HL-60 (cell line): ENCODE data around the gene IGFLR1.

Experiments used
- DNase-seq, 2 experiments: peaks; one replicate each; pipeline ENCODE4 v3.0.0-alpha.2; 2010 to 2020; ENCODE audit warnings: low read depth in 1 of 2, low spot score in 1 of 2
- H3K27ac ChIP-seq: fragments of 250-450 bp; sonication (Bioruptor Pico); replicated peaks from 2 replicates; pipeline ENCODE4 v1.5.1; 2020; ENCODE audit warnings: mild to moderate bottlenecking, moderate library complexity
- H3K27me3 ChIP-seq: fragments of 250-450 bp; sonication (Bioruptor Pico); 2 replicates; pipeline ENCODE4 v1.5.1; 2021; ENCODE audit warnings: mild to moderate bottlenecking, moderate library complexity; ENCODE audit not compliant: insufficient read depth, poor library complexity, severe bottlenecking
- H3K4me3 ChIP-seq: replicated peaks from 2 replicates; pipeline ENCODE4 v1.5.1; 2011; ENCODE audit warnings: mild to moderate bottlenecking, control low read depth, low read length; ENCODE audit not compliant: insufficient read depth
- CTCF ChIP-seq: IDR thresholded peaks from one replicate; pipeline ENCODE4 v1.5.1; 2011; ENCODE audit warnings: low read length, control low read depth, inconsistent platforms; ENCODE audit not compliant: insufficient read depth
- GABPA ChIP-seq: IDR thresholded peaks from 2 replicates; pipeline ENCODE4 v1.6.1; 2012; ENCODE audit warnings: low read depth
- POLR2AphosphoS5 ChIP-seq: IDR thresholded peaks from 2 replicates; pipeline ENCODE4 v1.6.1; 2012; ENCODE audit warnings: low read depth
- SPI1 ChIP-seq: IDR thresholded peaks from 2 replicates; pipeline ENCODE4 v1.6.1; 2012; ENCODE audit warnings: low read depth, mild to moderate bottlenecking, borderline replicate concordance
- TF ChIP-seq, protein P1 (sequence below): IDR thresholded peaks from 2 replicates; pipeline ENCODE4 v1.6.1; 2012; ENCODE audit warnings: low read depth; ENCODE audit not compliant: insufficient replicate concordance

The IGFLR1 gene

DNA sequence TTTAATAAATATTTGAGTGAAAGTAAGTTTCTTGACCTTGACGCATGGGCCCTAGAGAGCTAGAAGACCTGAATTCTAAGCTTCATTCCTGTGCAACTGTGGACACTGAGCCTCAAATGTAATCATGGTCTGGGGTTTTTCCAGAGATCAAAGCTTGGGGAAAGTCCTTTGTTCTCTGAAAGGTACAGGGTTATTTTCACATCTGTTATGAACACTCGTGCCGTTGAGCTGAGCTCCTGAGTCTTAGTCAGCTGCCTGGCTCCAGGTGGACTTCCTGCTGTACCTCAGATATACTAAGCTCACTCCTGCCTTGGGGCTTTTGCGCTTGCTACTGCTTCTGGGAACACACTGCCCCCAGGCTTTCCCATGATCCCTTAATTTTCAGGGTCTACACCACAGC is 45.4 kb downstream of the IGFLR1 start:
- Histone ChIP-seq H3K4me3 (no peak overlapping the region), H3K27ac (no peak overlapping the region), H3K27me3 (no peaks in the 10 kb centered on the region)
- TF ChIP-seq POLR2AphosphoS5 (no peak), SPI1 (no peak), CTCF (no peak), GABPA (no peak)
- TF ChIP-seq, protein P1, sequence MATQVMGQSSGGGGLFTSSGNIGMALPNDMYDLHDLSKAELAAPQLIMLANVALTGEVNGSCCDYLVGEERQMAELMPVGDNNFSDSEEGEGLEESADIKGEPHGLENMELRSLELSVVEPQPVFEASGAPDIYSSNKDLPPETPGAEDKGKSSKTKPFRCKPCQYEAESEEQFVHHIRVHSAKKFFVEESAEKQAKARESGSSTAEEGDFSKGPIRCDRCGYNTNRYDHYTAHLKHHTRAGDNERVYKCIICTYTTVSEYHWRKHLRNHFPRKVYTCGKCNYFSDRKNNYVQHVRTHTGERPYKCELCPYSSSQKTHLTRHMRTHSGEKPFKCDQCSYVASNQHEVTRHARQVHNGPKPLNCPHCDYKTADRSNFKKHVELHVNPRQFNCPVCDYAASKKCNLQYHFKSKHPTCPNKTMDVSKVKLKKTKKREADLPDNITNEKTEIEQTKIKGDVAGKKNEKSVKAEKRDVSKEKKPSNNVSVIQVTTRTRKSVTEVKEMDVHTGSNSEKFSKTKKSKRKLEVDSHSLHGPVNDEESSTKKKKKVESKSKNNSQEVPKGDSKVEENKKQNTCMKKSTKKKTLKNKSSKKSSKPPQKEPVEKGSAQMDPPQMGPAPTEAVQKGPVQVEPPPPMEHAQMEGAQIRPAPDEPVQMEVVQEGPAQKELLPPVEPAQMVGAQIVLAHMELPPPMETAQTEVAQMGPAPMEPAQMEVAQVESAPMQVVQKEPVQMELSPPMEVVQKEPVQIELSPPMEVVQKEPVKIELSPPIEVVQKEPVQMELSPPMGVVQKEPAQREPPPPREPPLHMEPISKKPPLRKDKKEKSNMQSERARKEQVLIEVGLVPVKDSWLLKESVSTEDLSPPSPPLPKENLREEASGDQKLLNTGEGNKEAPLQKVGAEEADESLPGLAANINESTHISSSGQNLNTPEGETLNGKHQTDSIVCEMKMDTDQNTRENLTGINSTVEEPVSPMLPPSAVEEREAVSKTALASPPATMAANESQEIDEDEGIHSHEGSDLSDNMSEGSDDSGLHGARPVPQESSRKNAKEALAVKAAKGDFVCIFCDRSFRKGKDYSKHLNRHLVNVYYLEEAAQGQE, result no peak
- DNase-seq, result no peak

- Histone ChIP-seq H3K27me3 (no peaks in the 10 kb centered on the region), H3K4me3 (no peak overlapping the region), H3K27ac (no peak overlapping the region)
- TF ChIP-seq, protein P1, result no peak
- TF ChIP-seq CTCF (no peak), POLR2AphosphoS5 (no peak), GABPA (no peak), SPI1 (no peak)
- no peak for DNase-seq
These were observed 46.3 kb downstream of the IGFLR1 start for GRCh38 chr19:35695895-35696422.

- TF ChIP-seq CTCF, result peak; percentile 99
- no peak for TF ChIP-seq GABPA
These were observed 48.2 kb downstream of the IGFLR1 start for GRCh38 chr19:35693835-35694599.

DNA sequence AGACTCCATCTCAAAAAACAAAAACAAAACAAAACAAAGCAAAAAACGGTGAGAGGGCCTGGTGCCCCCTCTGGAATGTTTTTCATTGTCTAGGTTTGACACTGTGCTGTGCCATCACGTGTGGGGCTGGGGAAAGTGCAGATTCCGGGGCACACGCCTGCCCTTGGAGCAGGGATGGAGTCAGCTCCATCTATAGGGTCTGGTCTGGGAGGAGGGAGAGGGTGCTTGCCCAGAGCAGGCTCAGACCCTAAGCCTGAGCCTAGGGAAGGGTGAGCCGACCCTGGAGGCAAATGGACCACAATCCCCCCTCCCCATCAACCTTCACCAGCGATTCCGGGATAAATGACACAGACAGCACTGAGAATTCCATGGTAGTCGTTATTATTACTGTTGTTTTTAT is 48.8 kb downstream of the IGFLR1 start:
- no peak for DNase-seq
- TF ChIP-seq CTCF (no peak), GABPA (no peak), POLR2AphosphoS5 (no peak), SPI1 (no peak)
- TF ChIP-seq, protein P1, result no peak
- H3K4me3 ChIP-seq, result no peak overlapping the region

More at GRCh38 chr19:35693835-35694599, 48.2 kb downstream of the IGFLR1 start:
- Histone ChIP-seq H3K4me3 (no peak overlapping the region), H3K27me3 (peaks cover 4% of the 10 kb centered on the region), H3K27ac (no peak overlapping the region)
- peak; percentile 87 to 91 for DNase-seq

More for the DNA sequence above, 48.8 kb downstream of the IGFLR1 start:
- H3K27ac ChIP-seq, result no peak overlapping the region
- H3K27me3 ChIP-seq, result peaks cover 4% of the 10 kb centered on the region
